ENCODE measurements around the gene HNRNPH1. TPM values are rescaled to one million over a fixed set of nuclear protein-coding genes. Genes with fewer than 3 reads are reported as not detected.
A peak's percentile ranks its signal among the peaks of the same experiment; 100 is the strongest.

The HNRNPH1 gene
- total RNA-seq (100 to 1,000 TPM; 505 to 583 TPM), polyA plus RNA-seq (100 to 1,000 TPM; 102 to 191 TPM)

DNA sequence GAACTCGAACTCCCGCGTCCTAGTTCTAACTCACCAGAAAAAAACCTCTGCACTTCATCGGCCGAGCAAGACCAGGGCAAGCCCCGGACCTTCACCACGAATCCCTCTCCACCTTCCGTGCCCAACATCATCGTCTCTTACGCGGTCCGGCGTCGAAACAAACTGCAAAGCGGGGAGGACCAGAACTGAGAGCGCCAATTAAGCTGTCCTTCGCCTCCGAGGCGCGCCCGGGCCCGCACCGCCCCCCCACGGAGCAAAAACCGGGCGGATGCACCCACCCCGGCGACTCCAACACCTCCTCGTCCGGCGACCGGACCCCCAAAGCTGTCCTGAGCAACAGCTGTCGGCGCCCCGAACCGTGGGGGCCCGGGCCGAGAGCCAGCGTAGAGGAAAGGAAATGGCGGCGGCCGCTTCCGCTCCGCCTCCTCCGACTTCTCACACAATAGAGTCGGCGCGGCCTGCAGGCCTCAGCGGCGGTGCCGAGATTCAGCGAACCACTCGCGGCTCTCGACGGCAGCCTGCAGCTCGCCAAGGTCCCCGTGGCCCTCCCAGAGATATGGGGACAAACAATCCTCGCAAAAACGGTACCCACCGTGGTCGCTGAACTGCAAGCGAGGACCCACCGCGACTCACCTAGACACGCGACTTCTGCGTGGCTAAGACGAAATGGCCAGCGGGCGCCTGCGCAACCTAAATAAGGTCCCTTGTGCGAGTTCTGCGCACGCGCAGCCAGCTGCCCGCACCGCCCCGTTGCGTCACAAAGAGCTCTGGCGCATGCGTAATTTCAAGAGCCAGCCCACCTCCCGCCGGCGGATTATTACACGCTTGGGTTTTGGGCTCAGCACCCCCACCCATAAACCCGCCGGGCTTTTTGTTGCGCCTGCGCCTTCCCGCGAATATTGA lies at the start of gene HNRNPH1:
TSS of gene HNRNPH1 (minus strand) at position 669 of the 903 bp plus-strand sequence. CDS start at position 131, 538 bp downstream.
- Histone ChIP-seq H3K4me1 (ENCODE audit: control insufficient read depth in 4 of 4, insufficient read depth in 4 of 4, low read length in 3 of 4) (peaks cover 0 to 44% (median 43%) of the 10 kb centered on the region in 4 donors), H3K36me3 (ENCODE audit: control insufficient read depth in 4 of 4, insufficient read depth in 3 of 4, low read depth in 1 of 4, low read length in 3 of 4) (peaks cover 4 to 27% (median 27%) of the 10 kb centered on the region in 4 donors), H3K9ac (ENCODE audit: low read depth in 1 of 2, low read length in 2 of 2) (peak within 1 kb of the TSS; percentile 94 to 95), H3K9me3 (ENCODE audit: control insufficient read depth in 4 of 4, low read length in 3 of 4) (no peaks in the 10 kb centered on the region), H3K27me3 (ENCODE audit: control insufficient read depth in 4 of 4, insufficient read depth in 4 of 4, low read length in 3 of 4) (no peaks in the 10 kb centered on the region), H3K4me3 (ENCODE audit: low read depth in 1 of 3, low read length in 3 of 3) (peak within 1 kb of the TSS; percentile 86 to 97 (median 97)), H3K27ac (ENCODE audit: low read depth in 1 of 2, low read length in 2 of 2) (peak within 1 kb of the TSS; percentile 98)
- DNase-seq (ENCODE audit: low spot score), result peak; percentile 98
- TF ChIP-seq, protein P1, sequence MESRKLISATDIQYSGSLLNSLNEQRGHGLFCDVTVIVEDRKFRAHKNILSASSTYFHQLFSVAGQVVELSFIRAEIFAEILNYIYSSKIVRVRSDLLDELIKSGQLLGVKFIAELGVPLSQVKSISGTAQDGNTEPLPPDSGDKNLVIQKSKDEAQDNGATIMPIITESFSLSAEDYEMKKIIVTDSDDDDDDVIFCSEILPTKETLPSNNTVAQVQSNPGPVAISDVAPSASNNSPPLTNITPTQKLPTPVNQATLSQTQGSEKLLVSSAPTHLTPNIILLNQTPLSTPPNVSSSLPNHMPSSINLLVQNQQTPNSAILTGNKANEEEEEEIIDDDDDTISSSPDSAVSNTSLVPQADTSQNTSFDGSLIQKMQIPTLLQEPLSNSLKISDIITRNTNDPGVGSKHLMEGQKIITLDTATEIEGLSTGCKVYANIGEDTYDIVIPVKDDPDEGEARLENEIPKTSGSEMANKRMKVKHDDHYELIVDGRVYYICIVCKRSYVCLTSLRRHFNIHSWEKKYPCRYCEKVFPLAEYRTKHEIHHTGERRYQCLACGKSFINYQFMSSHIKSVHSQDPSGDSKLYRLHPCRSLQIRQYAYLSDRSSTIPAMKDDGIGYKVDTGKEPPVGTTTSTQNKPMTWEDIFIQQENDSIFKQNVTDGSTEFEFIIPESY (IDR thresholded peaks at IDR 0.05), result peak; percentile 88
- TF ChIP-seq SP1 (IDR thresholded peaks at IDR 0.05) (peak; percentile 75), JUND (IDR thresholded peaks at IDR 0.05) (no peak), HNF4A (conservative IDR thresholded peaks at IDR 0.05) (peak; percentile 65 to 76), RAD21 (IDR thresholded peaks at IDR 0.05) (peak in 1 of 2 donors; percentile 10), FOXA1 (IDR thresholded peaks at IDR 0.05) (peak; percentile 45), MAX (IDR thresholded peaks at IDR 0.05) (peak; percentile 64), GABPA (IDR thresholded peaks at IDR 0.05 in 1 of 2, conservative IDR thresholded peaks at IDR 0.05 in 1 of 2) (peak in 1 of 2 donors; percentile 52), EGR1 (IDR thresholded peaks at IDR 0.05; ENCODE audit: low read depth in 2 of 2) (no peak), HNF4G (IDR thresholded peaks at IDR 0.05) (no peak), YY1 (IDR thresholded peaks at IDR 0.05) (peak; percentile 88), TAF1 (conservative IDR thresholded peaks at IDR 0.05) (peak; percentile 98), FOXA2 (IDR thresholded peaks at IDR 0.05) (no peak), CTCF (IDR thresholded peaks at IDR 0.05; ENCODE audit: low read depth, low read length, missing input control) (peak; percentile 2), NR2F2 (IDR thresholded peaks at IDR 0.05) (peak; percentile 19), RXRA (IDR thresholded peaks at IDR 0.05) (peak in 1 of 2 donors; percentile 61)
- TF ChIP-seq, protein P2, sequence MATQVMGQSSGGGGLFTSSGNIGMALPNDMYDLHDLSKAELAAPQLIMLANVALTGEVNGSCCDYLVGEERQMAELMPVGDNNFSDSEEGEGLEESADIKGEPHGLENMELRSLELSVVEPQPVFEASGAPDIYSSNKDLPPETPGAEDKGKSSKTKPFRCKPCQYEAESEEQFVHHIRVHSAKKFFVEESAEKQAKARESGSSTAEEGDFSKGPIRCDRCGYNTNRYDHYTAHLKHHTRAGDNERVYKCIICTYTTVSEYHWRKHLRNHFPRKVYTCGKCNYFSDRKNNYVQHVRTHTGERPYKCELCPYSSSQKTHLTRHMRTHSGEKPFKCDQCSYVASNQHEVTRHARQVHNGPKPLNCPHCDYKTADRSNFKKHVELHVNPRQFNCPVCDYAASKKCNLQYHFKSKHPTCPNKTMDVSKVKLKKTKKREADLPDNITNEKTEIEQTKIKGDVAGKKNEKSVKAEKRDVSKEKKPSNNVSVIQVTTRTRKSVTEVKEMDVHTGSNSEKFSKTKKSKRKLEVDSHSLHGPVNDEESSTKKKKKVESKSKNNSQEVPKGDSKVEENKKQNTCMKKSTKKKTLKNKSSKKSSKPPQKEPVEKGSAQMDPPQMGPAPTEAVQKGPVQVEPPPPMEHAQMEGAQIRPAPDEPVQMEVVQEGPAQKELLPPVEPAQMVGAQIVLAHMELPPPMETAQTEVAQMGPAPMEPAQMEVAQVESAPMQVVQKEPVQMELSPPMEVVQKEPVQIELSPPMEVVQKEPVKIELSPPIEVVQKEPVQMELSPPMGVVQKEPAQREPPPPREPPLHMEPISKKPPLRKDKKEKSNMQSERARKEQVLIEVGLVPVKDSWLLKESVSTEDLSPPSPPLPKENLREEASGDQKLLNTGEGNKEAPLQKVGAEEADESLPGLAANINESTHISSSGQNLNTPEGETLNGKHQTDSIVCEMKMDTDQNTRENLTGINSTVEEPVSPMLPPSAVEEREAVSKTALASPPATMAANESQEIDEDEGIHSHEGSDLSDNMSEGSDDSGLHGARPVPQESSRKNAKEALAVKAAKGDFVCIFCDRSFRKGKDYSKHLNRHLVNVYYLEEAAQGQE (IDR thresholded peaks at IDR 0.05), result peak; percentile 95
- TF ChIP-seq, protein P3, sequence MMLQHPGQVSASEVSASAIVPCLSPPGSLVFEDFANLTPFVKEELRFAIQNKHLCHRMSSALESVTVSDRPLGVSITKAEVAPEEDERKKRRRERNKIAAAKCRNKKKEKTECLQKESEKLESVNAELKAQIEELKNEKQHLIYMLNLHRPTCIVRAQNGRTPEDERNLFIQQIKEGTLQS (IDR thresholded peaks at IDR 0.05), result peak; percentile 66
- WGBS, result under 1% methylated on average over 92 of the region's 92 CpGs

Measured in liver (tissue), 9 donors.